ENCODE measurements around the gene TTC3.

TTC3 gene

GRCh38 chr21:37071561-37072273, 1.3 kb upstream of the TTC3 start:
- TF ChIP-seq CTBP1 (IDR thresholded peaks at IDR 0.05; ENCODE audit: borderline replicate concordance) (no peak), TARDBP (IDR thresholded peaks at IDR 0.05) (no peak), NFRKB (IDR thresholded peaks at IDR 0.05) (no peak), LEF1 (IDR thresholded peaks at IDR 0.05; ENCODE audit: borderline replicate concordance) (no peak), HDGF (IDR thresholded peaks at IDR 0.05; ENCODE audit: borderline replicate concordance) (no peak), ZNF384 (IDR thresholded peaks at IDR 0.05) (no peak), L3MBTL2 (conservative IDR thresholded peaks at IDR 0.05) (no peak)
- CTCF ChIA-PET: interaction anchor here (0.8 to 1.5 kb wide), 2 partner anchors 11 to 50 kb away, joined by 3 read pairs; no protein-coding TSS in a partner anchor
- POLR2A ChIA-PET: interaction anchor here (1.2 to 2.6 kb wide), 5 partner anchors 9 to 95 kb away, joined by 3 to 12 read pairs (median 5); no protein-coding TSS in a partner anchor
- DNase-seq (ENCODE audit: extremely low spot score): no peak

DNA sequence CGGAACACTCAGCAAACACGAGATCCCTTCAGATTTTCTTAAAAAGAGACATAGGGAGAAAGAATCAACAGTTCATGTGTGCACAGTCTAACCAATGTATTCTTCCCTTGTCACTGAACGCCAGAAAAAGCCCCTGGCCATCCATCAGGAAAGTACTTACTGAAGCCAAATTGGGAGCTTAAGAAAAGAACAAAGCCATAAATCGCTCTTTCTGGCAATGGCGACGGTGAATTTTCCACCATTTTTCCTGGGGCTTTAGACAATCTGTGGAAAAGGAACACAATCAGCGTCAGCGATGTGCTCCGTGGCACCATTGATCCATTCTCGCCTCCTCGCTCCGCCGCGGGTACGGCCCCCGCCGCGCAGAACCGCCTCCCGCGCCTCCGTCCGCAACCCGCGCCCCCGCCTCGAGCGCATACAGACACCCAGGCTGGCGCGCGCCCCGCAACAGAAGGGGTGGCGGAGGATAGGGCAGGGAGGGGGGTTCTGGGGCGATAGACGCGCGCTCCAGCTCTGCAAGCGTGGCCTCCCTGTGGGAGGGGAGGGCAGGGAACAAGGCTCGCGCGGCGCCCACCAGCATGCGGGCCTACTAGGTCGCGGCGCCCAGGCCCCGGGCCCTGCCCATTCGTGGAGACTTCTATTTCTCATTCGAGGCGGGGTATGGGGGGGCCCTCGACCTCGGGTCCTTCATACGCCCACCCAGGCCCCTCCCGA, 623 bp upstream of the TTC3 start:
- CTCF ChIA-PET: interaction anchor here (0.8 kb wide), 1 partner anchor 51 kb away, joined by 3 read pairs; no protein-coding TSS in a partner anchor
- no peak for TF ChIP-seq ZNF384 (IDR thresholded peaks at IDR 0.05)
- TF ChIP-seq L3MBTL2 (conservative IDR thresholded peaks at IDR 0.05): peak; percentile 89
- TF ChIP-seq FOXM1 (IDR thresholded peaks at IDR 0.05; ENCODE audit: borderline replicate concordance): peak; percentile 24; the same call in 1 of the 2 replicates
- peak; percentile 55 for DNase-seq (ENCODE audit: extremely low spot score)
- POLR2A ChIA-PET: interaction anchor here (1.2 to 2.6 kb wide), 5 partner anchors 10 to 96 kb away, joined by 3 to 12 read pairs (median 5); no protein-coding TSS in a partner anchor

GRCh38 chr21:37073417-37074196, 553 bp downstream of the TTC3 start:
- no peak for TF ChIP-seq BHLHE40 (IDR thresholded peaks at IDR 0.05; ENCODE audit: borderline replicate concordance)
- TF ChIP-seq ELF4 (IDR thresholded peaks at IDR 0.05): no peak
- peak; percentile 96 for TF ChIP-seq TARDBP (IDR thresholded peaks at IDR 0.05)
- TF ChIP-seq L3MBTL2 (conservative IDR thresholded peaks at IDR 0.05): peak; percentile 43; the same call in 1 of the 2 replicates
- TF ChIP-seq, protein P1, sequence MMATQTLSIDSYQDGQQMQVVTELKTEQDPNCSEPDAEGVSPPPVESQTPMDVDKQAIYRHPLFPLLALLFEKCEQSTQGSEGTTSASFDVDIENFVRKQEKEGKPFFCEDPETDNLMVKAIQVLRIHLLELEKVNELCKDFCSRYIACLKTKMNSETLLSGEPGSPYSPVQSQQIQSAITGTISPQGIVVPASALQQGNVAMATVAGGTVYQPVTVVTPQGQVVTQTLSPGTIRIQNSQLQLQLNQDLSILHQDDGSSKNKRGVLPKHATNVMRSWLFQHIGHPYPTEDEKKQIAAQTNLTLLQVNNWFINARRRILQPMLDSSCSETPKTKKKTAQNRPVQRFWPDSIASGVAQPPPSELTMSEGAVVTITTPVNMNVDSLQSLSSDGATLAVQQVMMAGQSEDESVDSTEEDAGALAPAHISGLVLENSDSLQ (IDR thresholded peaks at IDR 0.05): no peak
- no peak for TF ChIP-seq HDGF (IDR thresholded peaks at IDR 0.05; ENCODE audit: borderline replicate concordance)
- TF ChIP-seq FOXA1 (IDR thresholded peaks at IDR 0.05): no peak
- ChIA-PET POLR2A (no interaction called here), CTCF (interaction anchor here (0.6 kb wide), 1 partner anchor 94 kb away, joined by 5 read pairs; no protein-coding TSS in a partner anchor)
- DNase-seq (ENCODE audit: extremely low spot score): peak; percentile 35

GRCh38 chr21:37074197-37074510, 1.1 kb downstream of the TTC3 start:
- TF ChIP-seq NFRKB (IDR thresholded peaks at IDR 0.05) (no peak), ELF4 (IDR thresholded peaks at IDR 0.05) (no peak), FOXK2 (IDR thresholded peaks at IDR 0.05) (no peak), HDGF (IDR thresholded peaks at IDR 0.05; ENCODE audit: borderline replicate concordance) (no peak), TARDBP (IDR thresholded peaks at IDR 0.05) (no peak), FOXM1 (IDR thresholded peaks at IDR 0.05; ENCODE audit: borderline replicate concordance) (no peak), ZNF384 (IDR thresholded peaks at IDR 0.05) (no peak), ARNT (IDR thresholded peaks at IDR 0.05) (no peak)
- TF ChIP-seq, protein P1 (IDR thresholded peaks at IDR 0.05): no peak
- ChIA-PET CTCF (interaction anchor here (0.6 to 1.0 kb wide), 2 partner anchors 95 to 97 kb away, joined by 5 read pairs; no protein-coding TSS in a partner anchor), POLR2A (no interaction called here)
- DNase-seq (ENCODE audit: extremely low spot score): peak; percentile 20

- CTCF ChIA-PET: interaction anchor here (0.6 to 1.0 kb wide), 2 partner anchors 95 to 98 kb away, joined by 5 read pairs; no protein-coding TSS in a partner anchor
- TF ChIP-seq L3MBTL2 (conservative IDR thresholded peaks at IDR 0.05): no peak
- TF ChIP-seq BHLHE40 (IDR thresholded peaks at IDR 0.05; ENCODE audit: borderline replicate concordance): no peak
- no peak for TF ChIP-seq CTBP1 (IDR thresholded peaks at IDR 0.05; ENCODE audit: borderline replicate concordance)
- no peak for TF ChIP-seq NFRKB (IDR thresholded peaks at IDR 0.05)
- no peak for TF ChIP-seq SP1 (IDR thresholded peaks at IDR 0.05)
These were observed 1.5 kb downstream of the TTC3 start for GRCh38 chr21:37074546-37074945.

DNA sequence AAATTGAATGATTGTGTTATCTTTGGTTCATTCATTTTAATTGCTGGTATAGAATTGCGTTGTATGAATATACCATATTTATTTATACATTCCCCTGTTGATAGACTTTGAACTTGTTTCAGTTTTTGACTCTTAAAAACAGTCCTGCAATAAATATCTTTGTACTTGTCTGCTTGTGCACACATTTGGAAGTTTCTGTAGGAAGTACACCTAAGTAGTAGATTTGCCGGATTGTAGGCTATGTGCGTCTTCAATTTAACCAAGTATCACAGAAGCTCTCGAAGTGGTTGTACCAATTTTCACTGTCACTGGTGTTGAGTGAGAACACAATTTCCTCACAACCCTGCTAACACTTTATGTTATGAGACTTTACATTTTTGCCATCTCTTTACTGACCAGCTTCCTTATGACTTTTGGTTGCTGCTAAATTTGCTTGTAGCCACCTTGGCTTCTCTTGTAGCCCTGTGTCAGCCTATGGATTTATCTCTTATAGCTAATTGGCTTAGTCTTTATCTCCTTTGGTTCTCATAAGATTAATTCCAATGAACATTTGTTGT, 2.2 kb downstream of the TTC3 start:
- no peak for DNase-seq (ENCODE audit: extremely low spot score)
- POLR2A ChIA-PET: no interaction called here
- CTCF ChIA-PET: interaction anchor here (1.0 kb wide), 1 partner anchor 98 kb away, joined by 5 read pairs; no protein-coding TSS in a partner anchor
- TF ChIP-seq, protein P1 (IDR thresholded peaks at IDR 0.05): peak; percentile 67; the same call in 1 of the 2 replicates
- TF ChIP-seq ZNF384 (IDR thresholded peaks at IDR 0.05): no peak

More at GRCh38 chr21:37074546-37074945, 1.5 kb downstream of the TTC3 start:
- no peak for DNase-seq (ENCODE audit: extremely low spot score)
- POLR2A ChIA-PET: no interaction called here
